RWPE2 (cell line): ENCODE data around the gene RPS17.

Experiments used
- ATAC-seq: fragments of 200-7000 bp; cut with Tn5 transposase; 3 replicates; pipeline ENCODE4 v1.9.1; 2021; ENCODE audit warnings: low read depth
- DNase-seq: peaks from one replicate; pipeline ENCODE4 v3.0.0-alpha.2; 2020; ENCODE audit warnings: low spot score
- H3K27ac ChIP-seq: fragments of 450-650 bp; 2 replicates; pipeline ENCODE4 v1.5.1; 2017; ENCODE audit warnings: mild to moderate bottlenecking; ENCODE audit not compliant: poor library complexity, severe bottlenecking
- H3K27me3 ChIP-seq: fragments of 250-450 bp; sonication (Bioruptor Pico); 2 replicates; pipeline ENCODE4 v1.5.1; 2021; ENCODE audit warnings: mild to moderate bottlenecking, moderate library complexity; ENCODE audit not compliant: insufficient read depth, poor library complexity, severe bottlenecking
- H3K36me3 ChIP-seq: fragments of 250-450 bp; sonication (Bioruptor Pico); 2 replicates; pipeline ENCODE4 v1.5.1; 2020; ENCODE audit warnings: low read depth, mild to moderate bottlenecking, moderate library complexity
- H3K4me1 ChIP-seq: fragments of 250-450 bp; sonication (Bioruptor Pico); 2 replicates; pipeline ENCODE4 v1.5.1; 2021; ENCODE audit warnings: mild to moderate bottlenecking, moderate library complexity; ENCODE audit not compliant: insufficient read depth, poor library complexity, severe bottlenecking
- H3K4me3 ChIP-seq: fragments of 250-450 bp; sonication (Bioruptor Pico); 2 replicates; pipeline ENCODE4 v1.5.1; 2021; ENCODE audit warnings: mild to moderate bottlenecking, moderate library complexity; ENCODE audit not compliant: severe bottlenecking
- H3K9me3 ChIP-seq: fragments of 250-450 bp; sonication (Bioruptor Pico); 2 replicates; pipeline ENCODE4 v1.5.1; 2021; ENCODE audit warnings: mild to moderate bottlenecking, moderate library complexity; ENCODE audit not compliant: severe bottlenecking
- TF ChIP-seq, protein P1 (sequence below): fragments of 450-650 bp; IDR thresholded peaks from one replicate; pipeline ENCODE4 v1.5.1; 2017; ENCODE audit warnings: mild to moderate bottlenecking, moderate library complexity; ENCODE audit not compliant: poor library complexity, severe bottlenecking

RPS17 gene

DNA sequence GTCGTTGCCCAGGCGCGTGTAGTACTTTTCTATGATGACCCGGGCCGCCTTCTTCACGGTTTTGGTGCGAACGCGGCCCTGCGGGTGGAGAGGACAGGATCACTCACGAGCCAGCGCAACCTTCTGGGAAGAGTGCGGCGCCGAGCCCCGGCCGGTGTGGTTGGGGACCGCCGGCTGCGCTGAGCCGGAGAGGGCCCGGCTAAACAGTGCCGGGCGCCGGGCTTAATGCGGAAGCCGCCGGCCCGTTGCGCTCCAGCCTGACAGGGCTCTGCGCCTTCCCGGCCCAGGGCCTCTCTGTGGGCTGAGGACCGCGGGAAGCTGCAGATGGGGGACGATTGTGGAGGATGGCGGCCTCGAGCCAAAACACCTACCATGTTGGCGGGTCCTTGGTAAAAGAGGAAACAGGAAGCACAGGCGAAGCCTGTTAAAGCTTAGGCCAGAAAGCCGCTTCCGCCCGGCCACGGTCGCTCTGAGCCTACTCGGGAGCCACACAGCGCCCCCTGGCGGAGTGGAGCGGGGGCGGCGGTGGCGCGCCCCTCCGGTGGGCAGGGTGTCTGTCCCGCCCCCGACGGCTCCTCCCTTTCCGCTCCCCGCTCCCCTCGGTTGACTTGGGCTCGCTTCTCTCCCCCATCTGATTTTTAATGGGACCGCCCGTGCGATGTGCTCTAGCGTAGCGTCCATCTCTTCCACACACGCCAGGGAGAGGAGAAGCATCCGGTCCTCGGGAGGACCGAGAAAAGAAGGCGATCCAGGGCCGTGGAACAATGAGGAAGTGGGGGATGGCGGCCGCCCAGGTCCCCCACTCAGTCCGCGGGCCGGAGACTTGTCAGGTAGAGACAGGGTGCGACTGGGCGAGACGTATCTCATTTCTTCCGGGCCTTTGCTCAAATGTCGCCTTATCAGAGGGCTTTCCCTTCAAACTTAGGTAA, at the start of gene RPS17:
RPS17 (minus strand) TSS at position 403 of the 929 bp plus-strand sequence; CDS start at position 374, 29 bp downstream.
- ATAC-seq: peak; percentile 82
- Histone ChIP-seq H3K4me3 (peak within 1 kb of the TSS; percentile 81), H3K36me3 (peaks cover 48% of the 10 kb centered on the region), H3K27me3 (no peaks in the 10 kb centered on the region), H3K27ac (peak within 1 kb of the TSS; percentile 79), H3K4me1 (peaks cover 17% of the 10 kb centered on the region), H3K9me3 (no peaks in the 10 kb centered on the region)
- TF ChIP-seq, protein P1, sequence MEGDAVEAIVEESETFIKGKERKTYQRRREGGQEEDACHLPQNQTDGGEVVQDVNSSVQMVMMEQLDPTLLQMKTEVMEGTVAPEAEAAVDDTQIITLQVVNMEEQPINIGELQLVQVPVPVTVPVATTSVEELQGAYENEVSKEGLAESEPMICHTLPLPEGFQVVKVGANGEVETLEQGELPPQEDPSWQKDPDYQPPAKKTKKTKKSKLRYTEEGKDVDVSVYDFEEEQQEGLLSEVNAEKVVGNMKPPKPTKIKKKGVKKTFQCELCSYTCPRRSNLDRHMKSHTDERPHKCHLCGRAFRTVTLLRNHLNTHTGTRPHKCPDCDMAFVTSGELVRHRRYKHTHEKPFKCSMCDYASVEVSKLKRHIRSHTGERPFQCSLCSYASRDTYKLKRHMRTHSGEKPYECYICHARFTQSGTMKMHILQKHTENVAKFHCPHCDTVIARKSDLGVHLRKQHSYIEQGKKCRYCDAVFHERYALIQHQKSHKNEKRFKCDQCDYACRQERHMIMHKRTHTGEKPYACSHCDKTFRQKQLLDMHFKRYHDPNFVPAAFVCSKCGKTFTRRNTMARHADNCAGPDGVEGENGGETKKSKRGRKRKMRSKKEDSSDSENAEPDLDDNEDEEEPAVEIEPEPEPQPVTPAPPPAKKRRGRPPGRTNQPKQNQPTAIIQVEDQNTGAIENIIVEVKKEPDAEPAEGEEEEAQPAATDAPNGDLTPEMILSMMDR: peak; percentile 100
- peak; percentile 97 for DNase-seq

DNA sequence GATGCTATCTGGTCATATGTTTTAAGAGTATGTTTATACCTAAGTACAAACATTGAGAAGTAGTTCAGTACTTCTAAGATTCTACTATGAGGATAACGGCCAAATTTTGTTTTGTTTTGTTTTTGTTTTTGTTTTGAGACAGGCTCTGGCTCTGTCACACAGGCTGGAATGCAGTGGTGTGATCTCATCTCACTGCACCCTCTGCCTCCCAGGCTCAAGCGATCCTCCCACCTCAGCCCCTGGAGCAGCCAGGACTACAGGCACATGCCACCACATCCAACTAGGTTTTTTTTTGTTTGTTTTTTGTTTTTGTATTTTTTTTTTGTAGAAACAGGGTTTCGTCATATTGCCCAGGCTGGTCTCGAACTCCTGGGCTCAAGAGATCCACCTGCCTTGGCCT, 47.5 kb upstream of the RPS17 start:
- H3K27ac ChIP-seq: no peak overlapping the region
- TF ChIP-seq, protein P1: no peak
- no peaks in the 10 kb centered on the region for H3K9me3 ChIP-seq
- DNase-seq (peak; percentile 29), ATAC-seq (no peak)
- H3K36me3 ChIP-seq: no peaks in the 10 kb centered on the region
- peaks cover 9% of the 10 kb centered on the region for H3K27me3 ChIP-seq
- no peak overlapping the region for H3K4me3 ChIP-seq
- no peaks in the 10 kb centered on the region for H3K4me1 ChIP-seq

DNA sequence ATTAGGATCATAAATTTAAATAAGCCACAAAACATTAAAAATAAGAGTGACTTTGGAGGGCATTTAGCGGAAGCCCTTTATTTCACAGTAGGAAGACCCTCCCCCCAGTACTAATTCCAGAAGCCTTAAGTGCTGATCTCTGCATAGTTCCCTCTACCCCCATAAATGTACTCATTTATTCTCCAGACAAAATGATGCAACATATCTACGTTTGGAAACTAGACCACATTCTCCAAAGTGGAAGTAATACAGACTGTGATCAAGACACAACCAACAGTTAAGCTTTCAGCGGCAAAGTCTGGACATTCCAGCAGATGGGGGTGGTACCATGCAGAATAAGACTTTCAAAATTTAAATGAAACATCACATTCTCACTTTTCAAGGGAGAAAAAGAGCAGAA, 44.8 kb upstream of the RPS17 start:
- TF ChIP-seq, protein P1: peak; percentile 47
- peak; percentile 65; the same call in 2 of the 3 replicates for ATAC-seq
- Histone ChIP-seq H3K36me3 (no peaks in the 10 kb centered on the region), H3K4me1 (no peaks in the 10 kb centered on the region), H3K9me3 (no peaks in the 10 kb centered on the region), H3K27me3 (peaks cover 10% of the 10 kb centered on the region), H3K4me3 (no peak overlapping the region), H3K27ac (no peak overlapping the region)
- DNase-seq: no peak

DNA sequence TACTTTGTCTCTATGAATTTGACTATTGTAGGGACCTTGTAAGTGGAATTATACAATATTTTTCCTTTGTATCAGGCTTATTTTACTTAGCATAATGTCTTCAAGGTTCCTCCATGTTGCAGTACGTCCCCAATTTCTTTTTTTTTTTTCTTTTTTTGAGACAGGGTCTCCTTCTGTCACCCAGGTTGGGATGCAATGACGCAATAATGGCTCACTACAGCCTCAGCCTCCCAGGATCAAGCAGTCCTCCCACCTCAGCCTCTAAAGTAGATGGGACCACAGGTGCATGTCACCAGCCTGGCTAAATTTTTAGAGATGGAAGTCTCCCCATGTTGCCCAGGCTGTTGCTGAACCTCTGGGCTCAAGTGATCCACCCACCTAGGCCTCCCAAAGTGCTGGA, 40.5 kb upstream of the RPS17 start:
- ATAC-seq: no peak
- Histone ChIP-seq H3K27ac (no peak overlapping the region), H3K9me3 (no peaks in the 10 kb centered on the region), H3K27me3 (peaks cover 5% of the 10 kb centered on the region), H3K36me3 (no peaks in the 10 kb centered on the region), H3K4me1 (no peaks in the 10 kb centered on the region), H3K4me3 (no peak overlapping the region)
- TF ChIP-seq, protein P1: no peak
- DNase-seq: no peak

DNA sequence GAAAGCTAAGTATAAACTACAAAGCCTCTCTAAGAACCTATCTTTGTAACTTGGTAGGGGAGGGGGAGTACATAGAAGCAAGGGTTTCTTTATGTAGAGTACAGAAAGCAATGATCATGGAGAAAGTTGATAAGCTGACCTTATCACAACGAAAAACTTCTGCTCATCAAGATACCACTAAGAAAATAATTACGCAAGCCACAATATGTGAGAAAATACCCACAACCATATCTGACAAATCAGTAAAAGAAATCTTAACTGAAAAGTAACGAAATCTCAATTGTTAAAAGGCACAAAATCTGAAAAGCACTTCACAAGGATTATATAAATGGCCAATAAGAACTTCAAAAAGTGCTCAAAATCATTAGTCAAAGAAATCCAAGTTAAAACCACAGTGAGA, 35.1 kb upstream of the RPS17 start:
- Histone ChIP-seq H3K4me1 (no peaks in the 10 kb centered on the region), H3K9me3 (no peaks in the 10 kb centered on the region), H3K36me3 (no peaks in the 10 kb centered on the region), H3K27ac (no peak overlapping the region), H3K27me3 (peaks cover 7% of the 10 kb centered on the region), H3K4me3 (no peak overlapping the region)
- TF ChIP-seq, protein P1: no peak
- DNase-seq (no peak), ATAC-seq (no peak)
